ENCODE data around the gene OR10K1. TPM values are rescaled to one million over a fixed set of nuclear protein-coding genes. Genes with fewer than 3 reads are reported as not detected.

OR10K1 gene
- total and polyA plus RNA-seq, 4 donors = not detected

DNA sequence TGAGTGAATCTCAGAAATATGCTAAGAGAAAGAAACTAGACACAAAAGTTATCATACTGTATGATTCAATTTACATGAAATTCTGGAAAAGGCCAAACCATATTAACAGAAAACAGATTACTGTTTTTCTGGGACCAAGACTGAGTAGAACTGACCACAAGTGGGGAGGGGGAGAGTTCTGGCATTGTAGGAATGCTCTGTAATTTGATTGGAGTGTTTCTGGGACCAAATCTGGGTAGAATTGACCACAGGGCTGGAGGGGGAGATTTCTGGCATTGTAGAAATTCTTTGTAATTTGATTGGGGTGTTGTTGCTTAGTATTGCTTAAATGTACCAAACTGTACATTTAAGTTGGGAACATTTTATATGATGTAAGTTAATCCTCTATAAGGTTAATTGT is 3.4 kb upstream of the OR10K1 start:
- H3K9ac ChIP-seq (ENCODE audit: low read depth in 1 of 2, low read length in 2 of 2) = no peak overlapping the region
- DNase-seq (ENCODE audit: low spot score) = no peak
- no peak overlapping the region for H3K4me3 ChIP-seq (ENCODE audit: low read depth in 1 of 3, low read length in 3 of 3)
- no peak overlapping the region for H3K27ac ChIP-seq (ENCODE audit: low read depth in 1 of 2, low read length in 2 of 2)
- H3K36me3 ChIP-seq (ENCODE audit: control insufficient read depth in 4 of 4, insufficient read depth in 3 of 4, low read depth in 1 of 4, low read length in 3 of 4) = no peaks in the 10 kb centered on the region
- H3K4me1 ChIP-seq (ENCODE audit: control insufficient read depth in 4 of 4, insufficient read depth in 4 of 4, low read length in 3 of 4) = no peaks in the 10 kb centered on the region
- TF ChIP-seq HNF4A (conservative IDR thresholded peaks at IDR 0.05) = no peak
- TF ChIP-seq HNF4G (IDR thresholded peaks at IDR 0.05) = no peak
- TF ChIP-seq, protein P1, sequence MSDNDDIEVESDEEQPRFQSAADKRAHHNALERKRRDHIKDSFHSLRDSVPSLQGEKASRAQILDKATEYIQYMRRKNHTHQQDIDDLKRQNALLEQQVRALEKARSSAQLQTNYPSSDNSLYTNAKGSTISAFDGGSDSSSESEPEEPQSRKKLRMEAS (IDR thresholded peaks at IDR 0.05) = no peak
- no peak for TF ChIP-seq RXRA (IDR thresholded peaks at IDR 0.05)
- TF ChIP-seq GABPA (IDR thresholded peaks at IDR 0.05 in 1 of 2, conservative IDR thresholded peaks at IDR 0.05 in 1 of 2) = no peak
- no peak for TF ChIP-seq EGR1 (IDR thresholded peaks at IDR 0.05; ENCODE audit: low read depth in 2 of 2)
- TF ChIP-seq, protein P2, sequence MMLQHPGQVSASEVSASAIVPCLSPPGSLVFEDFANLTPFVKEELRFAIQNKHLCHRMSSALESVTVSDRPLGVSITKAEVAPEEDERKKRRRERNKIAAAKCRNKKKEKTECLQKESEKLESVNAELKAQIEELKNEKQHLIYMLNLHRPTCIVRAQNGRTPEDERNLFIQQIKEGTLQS (IDR thresholded peaks at IDR 0.05) = no peak
- no peak for TF ChIP-seq RAD21 (IDR thresholded peaks at IDR 0.05)
- peaks cover 0 to 7% (median 0%) of the 10 kb centered on the region in 4 donors for H3K27me3 ChIP-seq (ENCODE audit: control insufficient read depth in 4 of 4, insufficient read depth in 4 of 4, low read length in 3 of 4)
- peaks cover 0 to under 1% (median 0%) of the 10 kb centered on the region in 4 donors for H3K9me3 ChIP-seq (ENCODE audit: control insufficient read depth in 4 of 4, low read length in 3 of 4)

DNA sequence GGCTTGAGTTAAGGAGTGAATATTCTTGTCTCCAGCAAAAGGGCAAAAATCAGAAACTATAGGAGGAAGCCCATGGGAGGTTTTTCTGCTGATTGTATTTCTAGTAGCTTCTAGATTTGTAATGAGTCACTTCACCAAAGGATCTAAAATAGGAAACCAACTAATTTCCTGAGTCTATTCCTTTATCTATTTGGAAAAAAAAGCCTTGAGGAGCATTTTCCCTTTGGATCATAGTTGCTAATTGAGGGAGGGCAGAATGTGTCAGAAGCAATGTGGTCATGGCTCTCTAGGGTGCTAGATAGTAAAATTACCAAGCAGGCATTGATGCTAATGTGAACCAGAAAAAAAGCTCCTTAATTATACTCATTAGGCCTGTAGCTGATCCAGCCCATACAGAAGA is 10.3 kb downstream of the OR10K1 start, which contains the start of gene OR10R2:
Gene OR10R2, plus strand, starts transcription at position 301 of the 400 bp plus-strand sequence. CDS start 106 bp downstream, outside the sequence.
- TF ChIP-seq, protein P2 (IDR thresholded peaks at IDR 0.05) = no peak
- TF ChIP-seq RAD21 (IDR thresholded peaks at IDR 0.05) (no peak), EGR1 (IDR thresholded peaks at IDR 0.05; ENCODE audit: low read depth in 2 of 2) (no peak), FOXA2 (IDR thresholded peaks at IDR 0.05) (no peak), TAF1 (conservative IDR thresholded peaks at IDR 0.05) (no peak), HNF4G (IDR thresholded peaks at IDR 0.05) (no peak), RXRA (IDR thresholded peaks at IDR 0.05) (no peak), HNF4A (conservative IDR thresholded peaks at IDR 0.05) (no peak), FOXA1 (IDR thresholded peaks at IDR 0.05) (no peak), JUND (IDR thresholded peaks at IDR 0.05) (no peak), GABPA (IDR thresholded peaks at IDR 0.05 in 1 of 2, conservative IDR thresholded peaks at IDR 0.05 in 1 of 2) (no peak), SP1 (IDR thresholded peaks at IDR 0.05) (no peak), NR2F2 (IDR thresholded peaks at IDR 0.05) (no peak), YY1 (IDR thresholded peaks at IDR 0.05) (no peak)
- TF ChIP-seq, protein P3, sequence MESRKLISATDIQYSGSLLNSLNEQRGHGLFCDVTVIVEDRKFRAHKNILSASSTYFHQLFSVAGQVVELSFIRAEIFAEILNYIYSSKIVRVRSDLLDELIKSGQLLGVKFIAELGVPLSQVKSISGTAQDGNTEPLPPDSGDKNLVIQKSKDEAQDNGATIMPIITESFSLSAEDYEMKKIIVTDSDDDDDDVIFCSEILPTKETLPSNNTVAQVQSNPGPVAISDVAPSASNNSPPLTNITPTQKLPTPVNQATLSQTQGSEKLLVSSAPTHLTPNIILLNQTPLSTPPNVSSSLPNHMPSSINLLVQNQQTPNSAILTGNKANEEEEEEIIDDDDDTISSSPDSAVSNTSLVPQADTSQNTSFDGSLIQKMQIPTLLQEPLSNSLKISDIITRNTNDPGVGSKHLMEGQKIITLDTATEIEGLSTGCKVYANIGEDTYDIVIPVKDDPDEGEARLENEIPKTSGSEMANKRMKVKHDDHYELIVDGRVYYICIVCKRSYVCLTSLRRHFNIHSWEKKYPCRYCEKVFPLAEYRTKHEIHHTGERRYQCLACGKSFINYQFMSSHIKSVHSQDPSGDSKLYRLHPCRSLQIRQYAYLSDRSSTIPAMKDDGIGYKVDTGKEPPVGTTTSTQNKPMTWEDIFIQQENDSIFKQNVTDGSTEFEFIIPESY (IDR thresholded peaks at IDR 0.05) = no peak
- TF ChIP-seq, protein P4, sequence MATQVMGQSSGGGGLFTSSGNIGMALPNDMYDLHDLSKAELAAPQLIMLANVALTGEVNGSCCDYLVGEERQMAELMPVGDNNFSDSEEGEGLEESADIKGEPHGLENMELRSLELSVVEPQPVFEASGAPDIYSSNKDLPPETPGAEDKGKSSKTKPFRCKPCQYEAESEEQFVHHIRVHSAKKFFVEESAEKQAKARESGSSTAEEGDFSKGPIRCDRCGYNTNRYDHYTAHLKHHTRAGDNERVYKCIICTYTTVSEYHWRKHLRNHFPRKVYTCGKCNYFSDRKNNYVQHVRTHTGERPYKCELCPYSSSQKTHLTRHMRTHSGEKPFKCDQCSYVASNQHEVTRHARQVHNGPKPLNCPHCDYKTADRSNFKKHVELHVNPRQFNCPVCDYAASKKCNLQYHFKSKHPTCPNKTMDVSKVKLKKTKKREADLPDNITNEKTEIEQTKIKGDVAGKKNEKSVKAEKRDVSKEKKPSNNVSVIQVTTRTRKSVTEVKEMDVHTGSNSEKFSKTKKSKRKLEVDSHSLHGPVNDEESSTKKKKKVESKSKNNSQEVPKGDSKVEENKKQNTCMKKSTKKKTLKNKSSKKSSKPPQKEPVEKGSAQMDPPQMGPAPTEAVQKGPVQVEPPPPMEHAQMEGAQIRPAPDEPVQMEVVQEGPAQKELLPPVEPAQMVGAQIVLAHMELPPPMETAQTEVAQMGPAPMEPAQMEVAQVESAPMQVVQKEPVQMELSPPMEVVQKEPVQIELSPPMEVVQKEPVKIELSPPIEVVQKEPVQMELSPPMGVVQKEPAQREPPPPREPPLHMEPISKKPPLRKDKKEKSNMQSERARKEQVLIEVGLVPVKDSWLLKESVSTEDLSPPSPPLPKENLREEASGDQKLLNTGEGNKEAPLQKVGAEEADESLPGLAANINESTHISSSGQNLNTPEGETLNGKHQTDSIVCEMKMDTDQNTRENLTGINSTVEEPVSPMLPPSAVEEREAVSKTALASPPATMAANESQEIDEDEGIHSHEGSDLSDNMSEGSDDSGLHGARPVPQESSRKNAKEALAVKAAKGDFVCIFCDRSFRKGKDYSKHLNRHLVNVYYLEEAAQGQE (IDR thresholded peaks at IDR 0.05) = no peak
- TF ChIP-seq, protein P5, sequence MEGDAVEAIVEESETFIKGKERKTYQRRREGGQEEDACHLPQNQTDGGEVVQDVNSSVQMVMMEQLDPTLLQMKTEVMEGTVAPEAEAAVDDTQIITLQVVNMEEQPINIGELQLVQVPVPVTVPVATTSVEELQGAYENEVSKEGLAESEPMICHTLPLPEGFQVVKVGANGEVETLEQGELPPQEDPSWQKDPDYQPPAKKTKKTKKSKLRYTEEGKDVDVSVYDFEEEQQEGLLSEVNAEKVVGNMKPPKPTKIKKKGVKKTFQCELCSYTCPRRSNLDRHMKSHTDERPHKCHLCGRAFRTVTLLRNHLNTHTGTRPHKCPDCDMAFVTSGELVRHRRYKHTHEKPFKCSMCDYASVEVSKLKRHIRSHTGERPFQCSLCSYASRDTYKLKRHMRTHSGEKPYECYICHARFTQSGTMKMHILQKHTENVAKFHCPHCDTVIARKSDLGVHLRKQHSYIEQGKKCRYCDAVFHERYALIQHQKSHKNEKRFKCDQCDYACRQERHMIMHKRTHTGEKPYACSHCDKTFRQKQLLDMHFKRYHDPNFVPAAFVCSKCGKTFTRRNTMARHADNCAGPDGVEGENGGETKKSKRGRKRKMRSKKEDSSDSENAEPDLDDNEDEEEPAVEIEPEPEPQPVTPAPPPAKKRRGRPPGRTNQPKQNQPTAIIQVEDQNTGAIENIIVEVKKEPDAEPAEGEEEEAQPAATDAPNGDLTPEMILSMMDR (IDR thresholded peaks at IDR 0.05; ENCODE audit: low read depth, low read length, missing input control) = no peak
- TF ChIP-seq, protein P1 (IDR thresholded peaks at IDR 0.05) = no peak
- Histone ChIP-seq H3K4me3 (ENCODE audit: low read depth in 1 of 3, low read length in 3 of 3) (no peak within 1 kb of the TSS), H3K27ac (ENCODE audit: low read depth in 1 of 2, low read length in 2 of 2) (no peak within 1 kb of the TSS), H3K9ac (ENCODE audit: low read depth in 1 of 2, low read length in 2 of 2) (no peak within 1 kb of the TSS), H3K4me1 (ENCODE audit: control insufficient read depth in 4 of 4, insufficient read depth in 4 of 4, low read length in 3 of 4) (no peaks in the 10 kb centered on the region), H3K9me3 (ENCODE audit: control insufficient read depth in 4 of 4, low read length in 3 of 4) (no peaks in the 10 kb centered on the region), H3K36me3 (ENCODE audit: control insufficient read depth in 4 of 4, insufficient read depth in 3 of 4, low read depth in 1 of 4, low read length in 3 of 4) (no peaks in the 10 kb centered on the region), H3K27me3 (ENCODE audit: control insufficient read depth in 4 of 4, insufficient read depth in 4 of 4, low read length in 3 of 4) (no peaks in the 10 kb centered on the region)
- no peak for DNase-seq (ENCODE audit: low spot score)

All from liver (tissue), 9 donors.